HG02943 (cell line): Measurements from ENCODE around the gene POTEJ.
"Not testable (repeated sequence)": the region's sequence is repeated elsewhere in the genome, so short reads cannot be mapped to it uniquely, and the experiment has no call there.

Source experiments
- ATAC-seq: cut with Tn5 transposase; IDR thresholded peaks from one replicate; pipeline ENCODE4 v1.9.1; 2021; ENCODE audit warnings: mild to moderate bottlenecking, low read depth, moderate library complexity; ENCODE audit not compliant: unreplicated experiment

Gene POTEJ

GRCh38 chr2:130611140-130611539, at the start of gene POTEJ:
POTEJ (plus strand) TSS chr2:130611440; CDS start chr2:130611533, 93 bp downstream.
- not testable (repeated sequence) for ATAC-seq

- ATAC-seq = not testable (repeated sequence)
These were observed 45.1 kb upstream of the POTEJ start for GRCh38 chr2:130566165-130566564.

GRCh38 chr2:130571929-130572328, 39.3 kb upstream of the POTEJ start:
- ATAC-seq = not testable (repeated sequence)

- ATAC-seq = not testable (repeated sequence)
These were observed 37.0 kb upstream of the POTEJ start for GRCh38 chr2:130574230-130574629.

- ATAC-seq = not testable (repeated sequence)
These were observed 34.9 kb upstream of the POTEJ start for GRCh38 chr2:130576209-130576784.

GRCh38 chr2:130577559-130577958, 33.7 kb upstream of the POTEJ start:
- ATAC-seq = not testable (repeated sequence)

GRCh38 chr2:130579121-130579520, 32.1 kb upstream of the POTEJ start:
- not testable (repeated sequence) for ATAC-seq

GRCh38 chr2:130581491-130581890, 29.7 kb upstream of the POTEJ start:
- not testable (repeated sequence) for ATAC-seq

- ATAC-seq = not testable (repeated sequence)
These were observed 28.3 kb upstream of the POTEJ start for GRCh38 chr2:130582970-130583369.

- ATAC-seq = not testable (repeated sequence)
These were observed 27.7 kb upstream of the POTEJ start for GRCh38 chr2:130583582-130583981.

GRCh38 chr2:130584726-130585125, 26.5 kb upstream of the POTEJ start:
- ATAC-seq = not testable (repeated sequence)

GRCh38 chr2:130588688-130589458, 22.4 kb upstream of the POTEJ start:
- ATAC-seq = peak; percentile 75

GRCh38 chr2:130590170-130590841, 20.9 kb upstream of the POTEJ start:
- ATAC-seq = not testable (repeated sequence)

- not testable (repeated sequence) for ATAC-seq
These were observed 20.3 kb upstream of the POTEJ start for GRCh38 chr2:130590842-130591359.

- not testable (repeated sequence) for ATAC-seq
These were observed 18.3 kb upstream of the POTEJ start for GRCh38 chr2:130592791-130593414.

- not testable (repeated sequence) for ATAC-seq
These were observed 17.2 kb upstream of the POTEJ start for GRCh38 chr2:130594011-130594410.

- not testable (repeated sequence) for ATAC-seq
These were observed 14.5 kb upstream of the POTEJ start for GRCh38 chr2:130596757-130597156.

GRCh38 chr2:130597994-130598393, 13.2 kb upstream of the POTEJ start:
- ATAC-seq = not testable (repeated sequence)

- not testable (repeated sequence) for ATAC-seq
These were observed 12.8 kb upstream of the POTEJ start for GRCh38 chr2:130598463-130598862.

GRCh38 chr2:130599393-130599792, 11.8 kb upstream of the POTEJ start, which contains the start of gene CFC1:
CFC1 (minus strand) TSS chr2:130599575; CDS start chr2:130599287, 288 bp downstream.
- ATAC-seq = not testable (repeated sequence)
